HG03066 (cell line): ENCODE data around the gene ADARB1.
"Not testable (repeated sequence)": the region's sequence is repeated elsewhere in the genome, so short reads cannot be mapped to it uniquely, and the experiment has no call there.

Source experiments
- ATAC-seq: cut with Tn5 transposase; IDR thresholded peaks from one replicate; pipeline ENCODE4 v1.9.1; 2021; ENCODE audit warnings: low read depth; ENCODE audit not compliant: unreplicated experiment

ADARB1 gene

GRCh38 chr21:45074048-45074817 lies at the start of gene ADARB1:
ADARB1 (plus strand) TSS chr21:45074580; CDS start chr21:45171657, 97,077 bp downstream.
- ATAC-seq = no peak

GRCh38 chr21:45026066-45026745 lies 48.2 kb upstream of the ADARB1 start:
- ATAC-seq = no peak

GRCh38 chr21:45026826-45027225 lies 47.6 kb upstream of the ADARB1 start:
- ATAC-seq = no peak

- ATAC-seq = no peak
Observed at GRCh38 chr21:45027241-45028196, 46.9 kb upstream of the ADARB1 start.

DNA sequence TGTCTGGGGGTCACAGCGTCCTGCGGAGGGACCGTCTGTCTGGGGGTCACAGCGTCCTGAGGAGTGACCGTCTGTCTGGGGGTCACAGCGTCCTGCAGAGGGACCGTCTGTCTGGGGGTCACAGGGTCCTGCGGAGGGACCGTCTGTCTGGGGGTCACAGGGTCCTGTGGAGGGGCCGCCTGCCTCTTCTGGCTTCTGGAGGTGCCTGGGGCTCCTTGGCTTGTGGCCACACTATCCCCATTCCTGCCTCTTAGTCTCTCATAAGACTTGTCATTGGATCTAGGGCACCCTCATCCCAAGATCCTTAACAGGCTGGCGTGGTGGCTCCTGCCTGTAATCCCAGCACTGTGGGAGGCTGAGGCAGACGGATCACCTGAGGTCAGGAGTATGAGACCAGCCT lies 45.7 kb upstream of the ADARB1 start:
- not testable (repeated sequence) for ATAC-seq

DNA sequence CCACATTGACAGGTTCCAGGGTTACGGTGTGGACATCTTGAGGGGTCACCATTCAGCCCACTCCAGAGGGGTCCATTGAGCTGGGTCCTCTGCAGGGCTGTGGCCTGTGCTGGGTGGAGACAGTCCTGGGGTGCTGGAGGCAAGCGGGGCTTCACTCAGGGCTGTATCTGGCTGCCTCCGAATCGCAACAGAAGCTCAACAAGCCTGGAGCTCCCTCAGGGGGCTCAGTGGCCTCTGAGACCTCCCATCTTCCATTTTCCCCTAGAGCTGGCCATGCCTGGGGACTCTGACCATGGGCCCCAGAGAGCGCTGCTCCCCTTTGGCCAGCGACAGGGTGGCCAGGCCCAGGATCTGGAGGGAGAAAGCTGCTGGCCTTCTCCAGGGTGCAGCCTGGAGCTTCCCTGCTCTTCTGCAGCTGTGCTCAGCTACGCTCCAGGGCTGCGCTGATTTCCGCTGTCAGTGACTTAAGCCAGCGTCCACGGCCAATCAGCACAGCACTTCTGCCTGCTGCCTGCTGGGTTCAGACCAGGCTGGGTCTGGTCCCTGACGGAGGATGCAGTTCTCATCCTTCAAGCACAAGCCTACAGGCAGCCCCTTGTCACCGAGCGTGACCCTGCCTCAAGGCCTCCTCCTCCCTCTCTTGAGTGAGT lies 45.0 kb upstream of the ADARB1 start:
- ATAC-seq = no peak

DNA sequence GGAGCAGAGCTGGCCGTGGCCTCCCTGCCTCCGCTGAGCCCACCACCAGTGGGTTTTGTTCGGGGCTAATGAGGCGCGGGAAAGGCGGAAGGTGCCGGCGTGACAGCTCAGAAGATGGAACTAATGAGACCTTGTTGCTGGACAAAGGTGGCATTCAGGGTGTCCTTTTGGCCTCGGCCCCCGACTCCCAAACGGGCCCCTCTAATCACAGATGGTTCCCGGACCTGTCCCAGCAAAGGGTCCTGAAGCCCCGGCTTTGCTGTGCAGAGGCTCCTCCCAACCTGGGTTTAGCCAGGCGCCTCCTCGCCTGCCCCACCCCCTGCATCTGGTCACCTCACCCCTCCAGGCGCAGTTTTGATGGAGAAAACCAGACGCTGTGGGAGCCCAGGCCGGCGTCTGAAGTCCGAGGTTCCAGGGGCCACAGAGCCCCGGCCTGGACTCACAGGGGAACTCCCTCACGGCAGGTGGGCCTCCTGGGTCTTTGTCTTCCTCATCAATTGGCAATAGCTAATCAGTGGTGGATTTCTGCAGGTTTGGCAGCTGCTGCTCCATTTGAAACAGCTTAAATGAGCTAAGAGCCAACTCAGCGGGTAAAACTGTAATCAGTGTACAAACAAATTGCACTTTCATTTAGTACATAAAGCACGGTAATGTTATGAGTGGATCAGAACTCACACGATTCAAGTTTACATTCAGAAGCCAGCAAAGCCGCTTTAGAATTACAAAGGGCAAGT lies 44.3 kb upstream of the ADARB1 start:
- no peak for ATAC-seq

DNA sequence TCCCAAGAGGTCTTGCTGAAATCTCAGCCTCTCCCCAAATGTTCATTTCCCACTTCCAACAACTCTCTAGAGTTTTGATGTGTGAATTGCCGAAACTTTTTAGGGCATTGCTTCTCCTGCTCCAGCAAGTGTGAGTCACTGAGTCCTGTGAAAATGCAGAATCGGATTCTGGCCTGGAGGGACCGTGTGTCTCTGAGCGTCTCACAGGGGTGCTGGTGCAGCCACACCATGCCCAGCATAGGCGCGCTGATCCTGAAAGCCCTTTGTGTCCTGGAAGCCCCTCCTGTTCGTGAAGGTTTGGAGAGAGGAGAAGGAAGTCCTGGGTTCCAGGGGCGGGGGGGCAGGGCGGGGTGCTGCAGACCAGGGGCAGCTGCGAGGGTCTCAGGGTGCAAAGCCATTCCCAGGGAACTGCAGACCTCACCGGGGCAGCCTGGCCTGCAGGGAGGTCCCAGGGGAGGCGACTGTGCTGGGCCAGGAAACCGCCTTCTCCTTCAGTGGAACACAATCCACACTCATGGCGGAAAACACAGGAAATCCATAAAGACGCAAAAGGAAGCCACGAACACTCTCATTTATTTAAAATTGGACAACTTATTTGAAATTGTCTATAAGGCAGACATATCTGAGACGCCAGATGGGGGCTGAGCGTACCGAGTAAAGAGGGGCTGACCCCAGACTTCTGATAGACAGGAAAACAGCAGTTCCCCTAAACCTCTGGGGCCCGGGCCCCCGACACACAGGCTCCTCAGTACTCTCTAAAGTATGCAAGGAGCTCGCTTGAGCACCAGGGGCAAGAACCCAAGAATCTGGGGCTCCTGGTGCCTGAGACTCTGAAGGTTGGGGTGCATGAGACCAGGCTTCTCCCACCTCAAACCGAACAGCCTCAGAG lies 43.5 kb upstream of the ADARB1 start:
- no peak for ATAC-seq

- ATAC-seq = no peak
Observed at GRCh38 chr21:45031571-45032191, 42.7 kb upstream of the ADARB1 start.

DNA sequence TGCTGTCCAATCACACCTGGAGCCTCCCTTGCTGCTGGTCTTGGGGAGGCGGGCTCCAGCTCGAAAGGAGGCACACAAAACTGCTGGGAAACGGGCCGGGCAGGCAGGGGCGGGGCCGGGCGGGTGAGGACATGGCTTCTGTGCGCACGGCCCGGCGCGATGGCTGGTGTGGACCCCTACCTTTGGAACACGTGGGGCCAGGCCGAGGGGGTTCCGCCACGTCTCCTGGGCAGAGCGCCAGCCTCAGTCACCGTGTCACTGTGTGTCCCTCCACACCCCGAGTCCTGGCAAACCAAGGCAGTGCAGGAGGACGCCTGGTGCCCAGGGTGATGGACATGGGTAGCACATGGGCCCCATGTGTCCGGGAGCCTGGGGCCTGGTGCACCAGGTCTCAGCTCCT lies 42.0 kb upstream of the ADARB1 start:
- no peak for ATAC-seq

GRCh38 chr21:45032977-45033710 lies 41.2 kb upstream of the ADARB1 start:
- ATAC-seq = no peak

DNA sequence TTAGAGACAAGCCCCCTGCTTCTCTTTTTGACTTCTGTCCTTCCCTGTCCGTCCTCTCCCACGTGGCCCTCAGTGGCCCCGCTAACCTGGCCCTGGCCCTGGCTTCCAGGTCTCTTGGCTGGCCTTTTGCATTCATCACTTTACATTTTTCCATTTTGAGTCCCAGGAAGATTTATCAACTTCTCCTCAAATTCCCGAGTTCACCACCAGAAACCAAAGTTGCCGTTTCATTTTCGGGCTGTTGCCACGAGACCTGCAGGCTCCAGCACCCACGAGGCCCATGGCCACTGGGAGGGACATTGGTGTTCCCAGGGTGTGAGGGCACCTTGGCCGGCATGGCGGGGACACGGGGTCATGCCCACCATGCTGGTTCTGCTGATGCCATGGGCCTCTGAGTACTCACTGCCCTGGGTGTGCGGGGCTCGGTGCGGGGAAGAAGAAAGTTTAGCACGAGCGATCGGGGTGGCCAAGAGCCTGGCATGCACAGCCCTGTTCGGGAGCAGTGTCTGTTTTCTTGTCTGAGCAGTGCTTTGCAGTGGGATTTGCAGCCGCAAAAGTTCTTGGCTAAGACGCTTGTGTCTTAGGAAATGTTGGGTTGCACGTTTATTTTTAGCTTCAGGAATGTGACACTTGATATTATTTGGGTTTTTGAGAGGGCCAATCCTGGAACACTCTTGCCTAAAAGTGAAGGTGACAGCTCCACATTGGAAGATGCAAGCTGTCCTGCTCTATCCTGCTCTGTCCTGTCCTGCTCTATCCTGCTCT lies 40.4 kb upstream of the ADARB1 start:
- ATAC-seq = no peak

GRCh38 chr21:45034556-45035476 lies 39.6 kb upstream of the ADARB1 start:
- no peak for ATAC-seq

DNA sequence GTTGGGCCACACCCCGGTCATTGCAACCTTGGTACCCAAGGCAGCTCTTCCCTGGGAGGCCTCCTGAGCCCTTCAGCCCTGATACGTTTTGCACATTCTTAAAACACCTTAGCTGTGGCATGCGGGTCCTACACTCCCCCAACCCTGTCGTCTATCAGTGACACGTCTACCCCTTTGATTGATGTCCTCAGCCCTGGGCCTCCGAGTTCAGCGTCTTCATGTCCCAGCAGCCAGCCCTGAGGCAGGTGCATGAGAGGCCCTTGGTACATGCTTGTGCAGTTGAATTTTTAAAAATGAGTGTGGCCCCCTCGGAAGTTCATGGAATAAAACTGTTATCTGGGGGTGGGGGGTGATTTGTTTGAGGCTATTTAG lies 38.9 kb upstream of the ADARB1 start:
- no peak for ATAC-seq

DNA sequence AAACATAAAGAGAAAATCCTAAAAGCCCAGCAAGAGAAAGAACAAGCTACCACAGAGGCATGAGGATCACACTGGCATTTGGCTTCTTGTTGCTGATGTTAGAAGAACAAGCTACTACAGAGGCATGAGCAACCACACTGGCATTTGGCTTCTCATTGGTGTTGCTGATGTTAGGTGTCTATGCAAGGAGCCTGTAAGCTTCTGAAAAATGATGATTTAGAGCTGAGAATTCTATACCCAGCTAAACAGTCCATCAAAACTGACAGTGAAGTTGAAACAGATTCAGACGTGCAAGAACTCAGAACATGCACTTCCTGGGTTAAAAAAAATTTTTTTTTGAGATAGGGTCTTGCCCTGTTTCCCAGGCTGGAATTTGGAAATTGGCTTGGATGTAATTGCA lies 37.8 kb upstream of the ADARB1 start:
- no peak for ATAC-seq

GRCh38 chr21:45037986-45038385 lies 36.4 kb upstream of the ADARB1 start:
- no peak for ATAC-seq
